GM21576 (cell line): ENCODE measurements around the gene C1orf174.

Source experiments
- ATAC-seq: cut with Tn5 transposase; IDR thresholded peaks from one replicate; pipeline ENCODE4 v1.9.1; 2021; ENCODE audit warnings: mild to moderate bottlenecking, moderate library complexity; ENCODE audit not compliant: unreplicated experiment

Gene C1orf174

DNA sequence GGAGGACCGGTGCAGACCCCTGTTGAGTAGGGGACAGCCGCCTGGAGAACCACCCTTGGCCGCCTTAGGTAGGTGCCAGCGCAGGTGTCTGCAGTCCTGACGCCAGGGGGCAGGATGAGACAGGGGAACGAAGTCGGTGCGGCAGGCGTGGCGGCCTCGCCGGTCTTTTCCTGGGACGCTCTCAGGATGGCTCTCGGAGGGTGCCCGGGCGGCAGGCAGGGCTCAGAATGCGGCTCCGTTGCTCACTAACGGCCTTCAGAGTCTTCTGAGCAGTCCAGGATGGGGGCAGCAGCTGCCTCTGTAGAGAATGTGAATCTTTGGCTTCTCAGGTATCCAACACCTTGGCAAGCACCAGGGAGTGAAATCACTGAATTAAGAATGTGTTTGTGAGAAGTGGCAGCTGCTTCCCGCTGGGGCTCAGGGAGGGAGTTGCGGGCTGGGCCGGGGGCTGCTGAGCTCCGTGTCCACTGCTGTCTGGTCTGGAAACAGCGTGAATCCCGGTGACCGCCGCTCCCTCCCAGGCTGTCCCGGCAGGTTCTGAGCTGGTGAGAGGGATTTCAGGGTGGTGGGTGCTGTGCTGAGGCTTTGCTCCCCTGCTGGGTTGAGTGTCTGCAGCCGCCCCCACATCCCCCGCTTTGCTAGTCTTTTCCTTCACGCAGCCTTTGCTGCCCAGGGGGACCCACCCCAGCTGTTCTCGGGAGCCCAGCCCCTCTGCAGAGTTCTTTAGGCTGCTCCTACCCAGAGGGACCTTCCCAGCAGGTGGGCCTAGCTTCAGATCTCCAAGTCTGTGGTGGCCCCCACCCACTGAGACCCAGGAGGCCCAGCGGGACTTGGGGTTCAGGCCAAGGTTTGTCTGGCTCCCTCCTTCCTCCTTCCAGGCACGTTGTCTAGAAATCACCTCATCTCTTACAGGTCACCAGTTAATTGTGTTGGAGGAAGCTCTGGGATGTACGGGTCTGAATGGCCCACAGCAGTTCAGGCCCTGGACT is 11.1 kb upstream of the C1orf174 start:
- ATAC-seq, result no peak

DNA sequence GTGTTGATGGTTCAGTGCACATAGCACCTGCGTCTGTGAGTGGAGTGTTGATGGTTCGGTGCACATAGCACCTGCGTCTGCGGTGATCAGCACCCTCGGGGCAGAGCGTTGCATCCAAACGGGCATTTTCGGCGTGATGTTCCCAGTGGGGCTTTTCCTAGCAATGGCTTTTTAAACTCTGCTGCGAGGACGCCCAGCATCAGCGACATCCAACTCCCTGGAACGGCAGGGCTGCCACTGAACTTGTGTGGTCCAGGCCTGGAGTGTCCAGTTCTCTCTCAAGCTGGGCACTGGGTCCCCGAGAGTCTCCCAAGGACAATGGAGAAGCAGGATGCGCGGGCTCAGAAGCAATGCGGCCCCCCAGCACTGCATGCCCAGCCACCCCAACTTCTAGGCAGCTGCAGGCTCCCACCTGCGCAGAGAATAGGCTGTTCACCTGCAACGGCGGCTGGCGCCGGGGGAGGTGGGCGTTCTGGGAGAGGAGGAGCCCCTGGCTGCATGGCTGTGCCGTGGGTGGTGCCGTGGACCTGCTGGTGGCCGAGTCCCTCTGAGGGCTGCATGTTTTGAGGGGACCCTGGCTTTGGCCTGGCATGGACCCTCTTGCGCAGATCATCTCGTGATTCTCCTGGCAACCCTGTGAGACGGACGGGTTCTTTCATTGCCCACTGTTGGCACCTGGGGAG is 10.1 kb upstream of the C1orf174 start:
- no peak for ATAC-seq

DNA sequence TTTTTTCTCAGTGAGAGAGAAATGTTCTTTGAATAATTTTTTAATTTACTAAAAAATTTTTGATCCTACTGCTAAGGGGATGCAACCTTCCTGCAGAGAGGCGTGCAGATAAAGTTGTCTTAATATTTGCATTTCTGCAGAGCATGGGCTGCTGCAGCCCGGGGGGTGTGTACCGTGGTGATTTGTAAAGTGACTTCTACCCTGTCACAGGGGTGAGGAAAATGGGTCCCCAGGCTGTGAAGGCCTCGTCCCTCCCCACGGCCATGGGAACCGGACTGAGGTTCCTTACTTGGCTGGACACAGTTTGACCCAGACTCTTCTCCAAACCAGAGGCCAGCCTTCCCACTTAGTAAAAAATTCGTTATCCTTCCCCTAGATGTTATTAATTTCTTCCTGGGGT is 9.5 kb upstream of the C1orf174 start:
- no peak for ATAC-seq

DNA sequence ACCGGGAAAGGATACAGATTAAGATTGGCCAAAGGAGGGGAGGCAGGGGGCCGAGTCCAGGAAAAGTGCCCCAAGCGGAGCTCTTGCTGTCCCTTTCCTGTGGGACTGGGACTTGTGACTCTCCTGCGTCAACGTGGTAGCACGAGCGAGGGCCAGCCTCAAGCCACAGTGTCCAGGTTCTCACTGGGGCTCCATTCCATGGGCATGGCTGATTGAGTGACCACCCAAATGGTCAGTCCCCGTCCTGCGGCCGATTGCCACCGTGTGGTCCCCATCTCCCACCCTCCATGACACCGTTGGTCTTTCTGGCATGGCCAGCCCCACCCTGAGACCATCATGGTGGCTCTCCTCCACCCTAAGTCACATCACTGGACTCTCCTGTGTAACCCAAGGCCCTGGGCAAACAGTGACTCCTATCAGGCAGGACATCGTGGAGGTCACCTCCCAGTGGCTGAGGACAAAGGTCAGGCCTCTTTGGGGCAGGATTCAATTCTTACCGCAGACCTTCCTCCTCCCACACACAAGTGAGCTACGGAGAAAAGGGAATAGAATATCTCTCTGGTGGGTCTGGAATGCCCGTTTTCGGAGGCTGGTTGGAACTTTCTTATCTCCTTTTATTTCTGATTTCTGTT is 8.9 kb upstream of the C1orf174 start:
- ATAC-seq, result no peak

DNA sequence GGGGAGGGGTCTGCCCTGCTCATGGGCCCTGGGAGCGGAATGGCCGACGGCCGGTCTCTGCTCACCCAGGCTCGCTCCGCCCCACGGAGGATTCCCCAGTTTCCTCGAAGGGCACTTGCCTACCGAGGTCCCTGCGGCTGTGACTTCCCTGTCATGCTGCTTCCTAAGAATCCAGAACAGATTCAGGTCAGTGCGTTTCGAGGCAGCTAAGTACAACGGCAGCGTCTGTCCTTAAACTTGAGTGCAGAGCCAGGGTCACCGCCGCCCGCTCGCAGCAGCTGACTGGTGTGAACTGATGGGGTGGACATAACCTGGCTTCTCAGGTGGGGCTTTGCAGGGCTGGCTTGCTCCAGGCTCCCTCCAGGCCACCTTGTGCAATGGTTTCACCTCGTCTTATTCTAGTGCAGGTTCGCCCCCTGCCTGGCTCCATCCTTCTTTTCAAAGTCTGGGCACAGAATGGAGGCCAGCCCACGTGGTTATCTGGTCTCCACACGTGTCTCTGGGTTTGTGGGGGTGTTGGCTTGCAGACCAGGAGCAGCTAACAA is 7.6 kb upstream of the C1orf174 start:
- no peak for ATAC-seq

DNA sequence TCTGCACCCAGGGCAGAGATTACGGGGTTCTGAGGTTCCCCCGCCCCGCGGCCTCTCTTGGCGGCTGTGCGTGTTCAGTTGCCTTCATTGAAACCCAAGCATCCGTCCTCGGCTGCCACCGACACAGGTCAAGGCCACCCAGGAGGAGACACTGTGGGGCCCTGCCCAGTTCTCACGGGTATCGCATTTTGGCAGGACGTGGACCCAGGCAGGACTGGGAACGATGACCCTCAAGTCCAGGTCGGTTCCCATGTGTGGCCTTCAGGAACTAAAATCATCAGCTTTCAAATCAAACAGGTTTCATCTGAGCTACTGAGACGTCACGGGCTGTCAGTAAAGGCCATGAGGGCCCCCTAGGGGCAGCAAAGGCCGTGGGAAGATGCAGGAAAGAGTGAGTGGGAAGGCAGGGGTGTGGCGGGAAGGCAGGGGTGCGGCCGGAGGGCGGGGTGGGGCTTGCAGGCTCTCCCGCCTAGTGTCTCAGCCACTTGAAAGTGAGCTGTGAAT is 7.0 kb upstream of the C1orf174 start:
- no peak for ATAC-seq

DNA sequence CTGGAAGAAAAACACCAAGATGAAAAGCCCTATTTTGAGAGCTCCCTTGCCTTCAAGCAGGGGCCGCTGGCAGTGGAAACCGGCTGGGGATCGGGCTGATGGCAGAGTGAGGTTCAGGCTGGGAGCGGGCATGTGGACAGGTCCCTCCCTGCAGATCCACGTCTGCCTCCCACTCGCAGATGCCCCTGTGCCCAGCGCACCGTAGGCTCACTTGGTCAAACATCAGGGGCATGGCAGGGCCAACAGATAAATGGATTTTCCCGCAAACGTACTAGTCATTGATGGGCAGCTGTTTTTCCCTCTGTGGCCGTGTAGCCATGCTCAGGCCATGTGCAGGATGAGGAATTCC is 6.6 kb upstream of the C1orf174 start:
- ATAC-seq, result no peak

DNA sequence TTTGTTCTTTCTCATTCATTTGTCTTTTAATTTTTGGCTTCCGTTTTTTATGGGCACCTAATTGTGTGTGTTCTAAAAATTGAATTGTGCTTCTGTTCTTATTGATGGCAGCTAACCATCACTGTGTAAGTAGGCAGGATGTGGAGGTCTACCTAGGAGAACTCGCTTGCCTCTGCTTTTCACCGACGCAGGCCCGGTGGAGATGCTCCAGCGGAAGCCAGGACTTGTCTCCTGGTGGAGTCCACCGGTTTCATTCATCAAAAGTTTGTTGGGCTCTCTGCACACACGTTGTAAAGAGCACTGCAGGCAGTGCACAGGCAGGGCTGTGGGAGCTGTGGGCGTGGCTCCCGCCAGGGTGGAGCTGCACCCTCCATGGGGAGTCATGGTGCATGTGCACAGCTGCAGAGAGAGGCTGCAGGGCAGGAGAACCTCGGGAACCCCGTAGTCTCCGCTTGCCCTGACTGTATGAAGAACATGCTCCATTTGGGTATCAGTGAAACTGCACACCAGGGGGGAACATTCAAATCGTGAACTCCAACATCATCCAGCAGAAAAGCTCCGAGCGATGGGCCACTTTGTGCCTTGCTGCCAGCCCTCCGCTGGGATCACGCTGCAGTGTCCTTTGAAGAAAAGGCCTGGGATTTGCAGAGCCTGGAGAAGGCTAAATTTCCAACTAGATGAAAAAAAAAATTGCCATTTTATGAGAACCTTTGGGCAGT is 6.0 kb upstream of the C1orf174 start:
- no peak for ATAC-seq

DNA sequence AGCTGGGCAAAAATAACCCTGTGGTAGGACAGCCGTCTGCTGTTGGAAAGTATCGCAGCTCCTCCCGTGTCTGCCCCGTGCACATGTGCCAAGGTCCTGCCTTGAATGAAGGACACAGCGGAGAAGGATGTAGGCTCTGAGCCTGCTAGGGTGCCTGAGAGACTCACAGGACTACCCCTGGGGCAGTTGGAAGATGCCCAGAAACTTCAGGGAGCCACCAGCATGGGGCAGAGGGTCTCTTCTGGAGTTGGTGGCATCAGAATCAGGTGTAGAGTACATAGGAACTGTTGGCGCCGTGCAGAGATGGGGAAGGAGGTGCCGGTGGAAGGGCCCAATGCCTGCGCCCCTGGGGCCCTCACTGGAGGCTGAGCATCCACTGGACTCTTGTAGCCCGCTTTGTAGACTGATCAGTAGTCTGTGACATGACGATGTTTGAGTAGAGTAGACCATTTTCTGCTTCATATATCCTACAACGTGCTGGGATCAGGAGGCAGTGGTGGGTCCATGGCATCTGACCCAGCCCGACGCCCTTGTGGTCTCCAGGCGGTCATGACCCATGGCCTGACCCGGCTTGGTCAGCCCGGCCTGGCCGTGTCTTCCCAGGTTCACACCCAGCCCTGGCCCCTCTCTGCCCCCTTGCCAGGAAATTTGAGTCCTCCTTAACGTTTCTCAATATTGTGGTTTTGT is 5.3 kb upstream of the C1orf174 start:
- ATAC-seq, result no peak

DNA sequence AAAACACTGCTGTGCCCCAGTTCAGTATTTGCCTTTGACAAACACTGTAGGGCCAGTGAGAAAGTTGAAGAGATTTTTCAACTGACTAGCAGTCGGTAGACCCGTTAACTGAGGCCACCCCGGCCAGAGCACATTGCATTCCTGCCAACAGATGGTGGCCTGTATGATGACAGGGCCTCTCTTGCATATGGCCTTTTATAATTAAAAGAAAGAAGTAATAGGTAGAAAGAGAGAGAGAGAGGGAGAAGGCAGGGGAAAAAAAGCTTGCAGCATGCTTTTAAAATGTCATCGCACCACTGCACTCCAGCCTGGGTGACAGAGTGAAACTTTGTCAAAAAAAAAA is 4.7 kb upstream of the C1orf174 start:
- no peak for ATAC-seq

DNA sequence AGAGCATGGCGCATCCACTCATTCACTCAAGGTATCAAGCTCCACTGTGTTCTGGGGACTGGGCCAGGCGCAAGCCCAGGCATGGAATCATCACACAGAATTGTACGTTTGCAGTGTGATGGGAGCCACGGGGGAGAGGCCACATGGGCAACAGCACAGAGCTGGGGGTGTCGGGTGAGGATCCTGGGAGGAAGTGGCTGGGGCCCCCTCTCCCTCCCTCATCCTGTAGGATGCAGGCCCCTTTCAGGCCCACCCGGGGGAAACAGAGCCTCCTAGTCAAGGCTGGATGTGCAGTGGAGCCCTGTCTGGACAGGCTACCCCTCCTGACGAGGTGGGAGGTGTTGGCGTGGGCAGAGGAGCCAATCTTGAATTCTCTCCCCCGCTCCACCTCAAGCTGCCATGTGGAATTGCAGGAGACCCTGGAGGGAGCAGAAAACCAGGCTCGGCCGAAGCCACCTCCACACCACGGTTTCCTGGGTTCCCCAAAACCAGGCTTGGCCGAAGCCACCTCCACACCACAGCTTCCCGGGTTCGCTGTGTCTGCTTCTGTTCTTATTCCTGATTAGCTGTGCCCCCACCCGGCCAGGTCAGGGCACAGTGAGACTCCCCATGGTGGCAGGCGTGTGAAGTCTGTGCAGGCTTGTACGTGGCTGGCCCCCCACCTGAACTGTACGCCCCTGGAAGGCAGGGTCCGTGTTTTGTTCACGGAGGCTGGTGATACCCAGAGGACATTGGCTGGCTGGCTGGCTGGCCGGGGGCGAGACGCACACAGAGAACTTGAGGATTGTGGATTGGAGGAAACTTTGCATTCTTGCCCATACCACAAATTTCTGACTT is 4.2 kb upstream of the C1orf174 start:
- ATAC-seq, result no peak

DNA sequence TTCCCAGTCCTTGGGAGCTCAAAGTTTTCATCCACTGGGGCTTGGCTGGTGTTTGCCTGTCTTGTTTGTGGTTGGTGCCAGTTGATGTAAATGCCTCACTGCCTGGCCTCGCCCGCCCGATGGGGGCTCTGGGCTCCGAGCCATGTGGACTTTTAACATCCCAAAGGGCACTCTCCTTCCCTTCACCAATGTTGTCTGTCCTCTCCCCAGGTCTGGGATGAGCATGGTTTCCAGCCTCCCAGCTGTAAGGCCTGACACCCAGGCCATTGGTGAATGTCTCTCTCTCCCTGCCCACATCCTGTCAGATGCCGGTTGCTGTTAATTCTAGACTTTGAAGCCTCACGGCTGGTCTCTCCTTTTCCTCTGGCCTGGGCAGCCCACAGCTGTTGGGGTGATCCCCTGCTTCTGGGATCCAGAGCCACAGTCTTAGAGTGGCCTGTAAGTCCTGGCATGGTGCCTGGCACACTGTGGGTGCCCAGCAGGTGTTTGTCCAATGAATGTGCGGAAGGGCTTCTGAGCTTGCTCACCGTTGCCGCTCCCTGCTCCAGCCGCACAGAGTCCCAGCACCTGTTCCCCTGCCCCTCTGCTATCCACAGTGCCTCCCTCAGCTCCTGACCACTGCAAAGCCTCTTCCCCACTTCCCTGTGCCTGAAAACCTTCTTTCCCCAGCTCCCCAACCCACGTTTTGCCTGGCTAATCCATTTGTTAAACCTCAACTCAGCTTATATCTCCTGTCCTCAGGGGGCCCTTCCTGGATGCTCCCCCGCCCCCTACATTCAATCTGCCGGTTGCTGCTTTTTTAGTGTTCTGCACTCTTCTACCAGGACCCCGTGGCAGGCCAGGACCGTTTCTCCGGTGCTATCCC is 3.3 kb upstream of the C1orf174 start:
- ATAC-seq, result no peak

DNA sequence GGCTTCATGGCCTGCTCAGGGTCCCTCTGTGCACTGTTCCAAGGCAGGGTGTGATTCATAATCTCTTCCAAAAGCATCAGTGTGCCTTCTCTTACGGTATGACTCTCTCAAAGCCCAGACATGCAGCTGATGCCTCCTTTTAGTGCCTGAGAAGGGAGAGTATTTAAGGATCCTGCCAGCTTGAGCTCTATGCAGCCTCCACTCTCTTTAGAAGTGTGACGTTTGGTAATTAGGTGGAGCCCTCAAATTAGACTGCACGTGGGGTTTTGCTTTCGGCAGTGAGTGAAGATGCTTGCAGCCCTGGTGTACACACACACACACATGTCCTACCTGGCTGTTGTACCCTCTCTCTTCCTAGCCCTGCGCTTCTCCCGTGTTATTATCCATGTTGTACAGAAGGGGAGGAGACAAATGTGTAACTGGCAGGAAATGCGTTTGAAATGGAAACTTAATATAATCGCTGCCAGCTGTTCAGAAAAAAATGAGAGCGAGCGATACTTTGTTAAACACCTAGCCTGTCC is 2.6 kb upstream of the C1orf174 start:
- ATAC-seq, result no peak

DNA sequence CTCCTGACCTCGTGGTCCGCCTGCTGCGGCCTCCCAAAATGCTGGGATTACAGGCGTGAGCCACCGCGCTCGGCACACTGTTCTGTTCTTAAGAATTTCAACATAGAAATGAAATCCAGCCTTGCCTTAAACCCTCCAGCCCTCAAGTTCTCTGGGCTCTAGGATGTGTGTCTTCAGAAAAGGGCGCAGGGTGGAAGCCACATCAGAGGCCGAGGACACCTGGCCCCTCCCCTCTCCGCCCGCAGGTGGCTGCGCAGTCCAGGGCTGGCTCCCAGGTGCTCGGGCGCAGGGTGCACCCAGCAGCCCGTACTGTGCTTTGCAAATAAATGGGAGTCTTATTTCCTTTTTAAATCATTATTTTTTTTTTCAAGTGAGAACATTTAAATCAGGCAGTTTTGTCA is 2.0 kb upstream of the C1orf174 start:
- no peak for ATAC-seq

DNA sequence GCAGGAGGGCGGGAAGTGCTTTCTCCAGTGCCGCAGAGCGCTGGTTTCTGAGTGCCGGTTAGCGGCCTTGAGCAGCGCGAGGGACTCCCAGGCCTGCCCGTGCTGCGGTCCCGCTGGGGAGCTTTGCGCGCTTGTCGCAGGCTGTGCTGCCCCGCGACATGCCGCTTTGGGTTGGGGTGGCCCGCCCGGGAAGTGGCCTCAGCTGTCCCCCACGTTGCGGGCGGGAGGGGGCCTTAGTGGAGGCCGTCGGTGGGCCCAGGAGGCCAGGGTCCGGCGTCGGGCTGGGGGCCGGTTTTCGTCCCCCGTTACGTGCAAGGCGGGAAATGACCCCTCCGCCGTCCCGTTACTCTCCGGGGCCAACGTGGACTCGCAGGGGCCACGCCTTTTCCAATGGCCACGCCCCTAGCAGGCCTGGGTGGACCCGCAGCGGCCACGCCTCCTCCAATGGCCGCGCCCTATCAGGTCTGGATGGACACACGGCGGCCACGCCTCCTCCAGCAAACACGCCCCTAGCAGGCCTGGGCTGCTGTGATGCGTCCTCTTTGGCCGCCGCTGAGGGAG is 977 bp upstream of the C1orf174 start:
- peak; percentile 60 for ATAC-seq

DNA sequence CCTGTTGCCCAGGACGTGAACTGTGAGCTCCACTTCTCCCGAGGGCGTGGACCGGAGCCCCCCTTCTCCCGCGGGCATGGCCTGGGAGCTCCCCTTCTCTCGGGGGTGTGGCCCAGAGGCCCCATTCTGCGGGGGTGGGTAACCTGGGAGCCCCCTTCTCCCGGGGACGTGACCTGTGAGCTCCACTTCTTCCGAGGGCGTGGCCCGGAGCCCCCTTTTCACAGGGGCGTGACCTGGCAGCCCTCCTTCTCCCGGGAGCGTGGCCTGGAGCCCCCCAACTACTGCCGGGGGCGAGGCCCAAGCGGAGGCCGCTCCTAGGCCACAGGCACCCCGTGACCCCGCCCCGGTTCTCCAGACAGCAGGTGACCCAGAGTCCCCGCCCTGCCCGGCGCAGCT is 320 bp downstream of the C1orf174 start:
- peak; percentile 3 for ATAC-seq

DNA sequence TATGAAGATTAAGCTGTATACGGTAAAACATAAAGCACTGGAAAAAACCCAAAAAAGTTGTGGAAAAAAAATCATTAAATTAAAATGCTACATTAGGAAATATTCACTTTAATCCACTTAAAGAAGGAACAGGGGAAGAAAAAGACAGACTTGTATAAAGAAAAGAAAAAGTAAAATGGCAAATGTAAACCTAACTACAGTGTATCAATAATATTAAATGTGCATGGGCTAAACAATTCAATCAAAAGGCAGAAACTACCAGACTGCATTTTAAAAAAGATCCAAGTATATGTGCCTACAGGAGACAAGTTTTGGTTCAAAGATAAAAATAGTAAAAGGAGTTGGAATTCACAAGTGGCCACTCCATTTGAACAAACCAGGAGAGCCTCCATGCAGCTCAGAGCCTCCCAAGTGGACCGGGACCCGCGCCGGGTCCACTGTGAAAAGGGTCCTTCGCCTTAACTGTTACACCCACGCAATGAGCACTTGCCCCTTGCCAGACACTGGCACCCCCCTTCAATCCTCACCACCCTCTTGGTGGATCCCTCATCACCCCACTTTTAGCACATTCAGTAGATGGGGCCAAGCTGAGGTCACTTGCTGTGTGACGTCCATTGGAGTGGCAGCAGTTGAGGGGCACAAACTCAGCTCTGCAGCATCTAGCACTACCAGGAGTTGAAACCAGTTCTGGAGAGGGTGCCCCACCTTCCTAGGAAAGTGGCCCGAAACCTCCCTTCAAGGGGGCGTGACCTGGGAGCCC is 898 bp downstream of the C1orf174 start:
- ATAC-seq, result no peak
